ENCODE data around the gene MDFI.

The MDFI gene

GRCh38 chr6:41678511-41679084 is 40.3 kb downstream of the MDFI start:
- DNase-seq (ENCODE audit: low read depth): no peak
- no peak overlapping the region for H3K4me3 ChIP-seq (ENCODE audit: low read depth, low read length)
- no peak for TF ChIP-seq CTCF (IDR thresholded peaks at IDR 0.05; ENCODE audit: control insufficient read depth, extremely low read depth, insufficient read depth)

DNA sequence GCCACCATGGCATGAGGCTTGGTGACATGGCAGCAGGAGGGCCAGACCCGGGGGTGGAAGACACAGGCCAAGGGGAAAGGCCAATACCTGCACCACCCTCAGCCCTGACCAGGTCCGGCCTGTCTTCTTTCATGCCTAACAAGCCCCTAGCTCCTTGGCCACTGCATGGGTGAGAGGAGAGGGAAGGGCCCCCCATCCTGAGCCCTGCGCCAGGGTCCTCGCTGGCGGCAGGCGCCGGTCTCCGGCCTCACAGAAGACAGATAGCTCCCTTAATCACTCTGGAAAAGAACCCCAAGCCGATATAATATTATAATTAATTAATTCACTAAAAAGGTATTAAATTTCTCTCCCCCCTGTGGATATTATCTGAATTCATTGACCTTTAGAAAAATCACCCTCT is 41.4 kb downstream of the MDFI start:
- TF ChIP-seq CTCF (IDR thresholded peaks at IDR 0.05; ENCODE audit: control insufficient read depth, extremely low read depth, insufficient read depth): no peak
- DNase-seq (ENCODE audit: low read depth): no peak
- no peak overlapping the region for H3K4me3 ChIP-seq (ENCODE audit: low read depth, low read length)

GRCh38 chr6:41680182-41680965 is 42.1 kb downstream of the MDFI start:
- no peak for DNase-seq (ENCODE audit: low read depth)
- no peak for TF ChIP-seq CTCF (IDR thresholded peaks at IDR 0.05; ENCODE audit: control insufficient read depth, extremely low read depth, insufficient read depth)
- no peak overlapping the region for H3K4me3 ChIP-seq (ENCODE audit: low read depth, low read length)

DNA sequence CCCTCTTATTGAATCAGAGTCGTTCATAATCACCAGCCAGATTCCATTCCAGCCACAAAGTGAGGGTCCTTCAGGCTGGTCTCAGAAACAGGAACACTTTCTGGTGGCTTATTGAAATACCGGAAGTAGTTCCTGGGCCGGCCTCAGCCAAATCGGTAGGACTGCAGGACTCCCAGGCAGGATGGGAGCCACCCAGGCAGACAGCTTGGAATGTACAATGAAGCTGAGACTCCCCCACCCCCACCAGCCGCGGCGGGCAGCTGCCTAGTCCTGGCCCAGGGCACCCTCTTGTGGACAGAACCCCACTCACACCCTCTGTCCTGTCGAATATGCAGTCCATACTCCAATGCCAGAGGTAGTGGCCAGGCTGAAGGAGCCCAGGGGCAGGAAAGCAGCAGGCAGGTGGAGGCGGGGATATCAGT is 43.8 kb downstream of the MDFI start:
- peak; percentile 68 for DNase-seq (ENCODE audit: low read depth)
- TF ChIP-seq CTCF (IDR thresholded peaks at IDR 0.05; ENCODE audit: control insufficient read depth, extremely low read depth, insufficient read depth): peak; percentile 94

DNA sequence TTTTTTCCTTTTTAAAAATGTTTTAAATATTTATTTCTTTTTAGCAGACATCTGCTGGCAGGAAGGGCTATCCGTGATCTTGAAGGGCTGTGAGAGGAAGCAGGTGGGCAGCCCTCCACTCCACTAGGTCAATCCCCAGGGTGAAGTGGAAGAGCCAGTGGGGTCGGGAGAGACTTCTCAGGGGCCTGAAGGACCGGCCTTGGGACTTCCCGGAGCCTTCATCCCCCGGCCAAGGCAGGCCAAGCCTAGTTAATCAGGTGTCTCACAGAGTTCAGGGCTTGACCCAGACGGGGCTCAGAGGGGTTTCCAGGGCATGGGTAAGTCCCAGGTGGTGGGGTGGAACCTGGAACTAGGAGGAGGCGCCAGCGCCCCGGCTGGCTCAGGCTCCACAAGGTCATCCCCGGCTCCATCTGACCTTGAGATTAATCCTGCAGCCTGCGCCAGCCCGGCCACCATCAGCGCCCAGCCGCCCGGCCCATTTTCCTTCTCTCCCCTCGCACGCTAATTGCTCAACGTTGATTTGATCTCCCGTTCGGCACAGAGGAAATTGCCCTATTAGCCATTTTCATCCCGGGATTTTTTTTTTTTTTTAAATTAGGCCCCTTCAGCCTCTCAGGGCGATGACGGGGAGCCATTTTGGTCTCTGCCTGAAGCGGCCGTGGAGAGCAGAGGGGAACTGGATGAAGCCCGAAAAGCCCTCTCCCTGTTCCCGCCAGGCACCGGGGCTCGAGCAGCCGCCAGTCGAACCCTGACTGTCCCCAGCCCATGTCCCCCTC is 44.4 kb downstream of the MDFI start:
- H3K4me3 ChIP-seq (ENCODE audit: low read depth, low read length): no peak overlapping the region
- DNase-seq (ENCODE audit: low read depth): no peak
- TF ChIP-seq CTCF (IDR thresholded peaks at IDR 0.05; ENCODE audit: control insufficient read depth, extremely low read depth, insufficient read depth): no peak

More for the DNA sequence above, 43.8 kb downstream of the MDFI start:
- H3K4me3 ChIP-seq (ENCODE audit: low read depth, low read length): no peak overlapping the region

- no peak for TF ChIP-seq CTCF (IDR thresholded peaks at IDR 0.05; ENCODE audit: control insufficient read depth, extremely low read depth, insufficient read depth)
- no peak for DNase-seq (ENCODE audit: low read depth)
- no peak overlapping the region for H3K4me3 ChIP-seq (ENCODE audit: low read depth, low read length)
Observed at GRCh38 chr6:41683273-41683522, 44.9 kb downstream of the MDFI start.

All from LNCaP clone FGC (cell line).